Measurements from ENCODE around the gene FARP1.

Gene FARP1

DNA sequence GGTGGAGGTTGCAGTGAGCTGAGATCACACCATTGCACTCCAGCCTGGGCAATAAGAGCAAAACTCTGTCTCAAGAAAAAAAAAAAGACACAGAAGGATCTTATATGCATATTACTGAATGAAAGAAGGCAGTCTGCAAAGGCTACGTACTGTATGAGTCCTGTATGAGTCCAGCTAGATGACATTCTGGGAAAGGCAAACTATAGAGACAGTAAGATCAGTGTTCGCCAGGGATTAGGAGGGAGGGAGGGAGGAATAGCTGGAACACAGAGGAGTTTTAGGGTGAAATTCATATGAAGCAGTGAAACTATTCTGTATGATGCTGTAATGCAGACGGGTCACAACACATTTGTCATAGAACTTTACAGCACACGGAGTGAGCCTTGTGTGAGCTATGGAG lies 200.1 kb downstream of the FARP1 start:
- TF ChIP-seq, protein P1, sequence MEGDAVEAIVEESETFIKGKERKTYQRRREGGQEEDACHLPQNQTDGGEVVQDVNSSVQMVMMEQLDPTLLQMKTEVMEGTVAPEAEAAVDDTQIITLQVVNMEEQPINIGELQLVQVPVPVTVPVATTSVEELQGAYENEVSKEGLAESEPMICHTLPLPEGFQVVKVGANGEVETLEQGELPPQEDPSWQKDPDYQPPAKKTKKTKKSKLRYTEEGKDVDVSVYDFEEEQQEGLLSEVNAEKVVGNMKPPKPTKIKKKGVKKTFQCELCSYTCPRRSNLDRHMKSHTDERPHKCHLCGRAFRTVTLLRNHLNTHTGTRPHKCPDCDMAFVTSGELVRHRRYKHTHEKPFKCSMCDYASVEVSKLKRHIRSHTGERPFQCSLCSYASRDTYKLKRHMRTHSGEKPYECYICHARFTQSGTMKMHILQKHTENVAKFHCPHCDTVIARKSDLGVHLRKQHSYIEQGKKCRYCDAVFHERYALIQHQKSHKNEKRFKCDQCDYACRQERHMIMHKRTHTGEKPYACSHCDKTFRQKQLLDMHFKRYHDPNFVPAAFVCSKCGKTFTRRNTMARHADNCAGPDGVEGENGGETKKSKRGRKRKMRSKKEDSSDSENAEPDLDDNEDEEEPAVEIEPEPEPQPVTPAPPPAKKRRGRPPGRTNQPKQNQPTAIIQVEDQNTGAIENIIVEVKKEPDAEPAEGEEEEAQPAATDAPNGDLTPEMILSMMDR (conservative IDR thresholded peaks at IDR 0.05) = no peak
- no peak overlapping the region for H3K27ac ChIP-seq

DNA sequence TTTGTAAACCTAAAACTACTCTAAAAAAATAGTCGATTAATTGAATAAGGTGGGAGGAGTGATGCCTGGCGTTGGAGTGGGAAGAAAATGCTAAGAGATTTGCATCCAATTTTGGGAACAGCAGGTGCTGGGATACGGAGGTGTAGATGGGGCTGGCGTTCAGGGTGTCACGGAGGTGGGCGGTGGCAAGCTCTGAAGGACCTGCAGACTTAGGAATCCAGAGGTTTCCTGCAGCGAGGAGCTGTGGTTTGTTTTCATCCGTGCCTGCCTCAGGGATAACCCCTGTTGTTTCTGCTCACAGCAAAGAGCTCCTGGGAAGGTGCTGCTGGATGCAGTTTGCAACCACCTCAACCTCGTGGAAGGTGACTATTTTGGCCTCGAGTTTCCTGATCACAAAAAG lies 200.6 kb downstream of the FARP1 start:
- no peak overlapping the region for H3K27ac ChIP-seq
- TF ChIP-seq, protein P1 (conservative IDR thresholded peaks at IDR 0.05) = no peak

DNA sequence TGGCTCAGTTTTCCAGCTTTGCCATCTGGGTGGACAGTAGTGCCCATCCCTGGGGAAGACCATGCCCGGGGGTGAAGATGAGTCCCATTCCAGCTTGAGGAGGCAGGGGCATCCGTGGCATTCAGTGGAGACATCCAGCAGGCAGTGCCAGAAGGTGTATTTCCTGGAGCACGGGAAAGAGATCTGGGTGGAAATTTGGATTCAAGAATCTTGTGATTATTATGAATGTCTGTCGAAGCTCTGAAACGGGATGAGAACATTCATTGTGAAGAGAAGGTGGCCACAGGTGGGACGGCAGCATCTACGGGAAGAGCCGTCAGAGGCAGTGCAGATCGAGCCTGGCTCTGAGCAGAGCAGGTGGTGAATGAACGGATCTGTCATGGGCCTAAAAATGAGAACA lies 201.5 kb downstream of the FARP1 start:
- H3K27ac ChIP-seq = no peak overlapping the region
- TF ChIP-seq, protein P1 (conservative IDR thresholded peaks at IDR 0.05) = no peak

DNA sequence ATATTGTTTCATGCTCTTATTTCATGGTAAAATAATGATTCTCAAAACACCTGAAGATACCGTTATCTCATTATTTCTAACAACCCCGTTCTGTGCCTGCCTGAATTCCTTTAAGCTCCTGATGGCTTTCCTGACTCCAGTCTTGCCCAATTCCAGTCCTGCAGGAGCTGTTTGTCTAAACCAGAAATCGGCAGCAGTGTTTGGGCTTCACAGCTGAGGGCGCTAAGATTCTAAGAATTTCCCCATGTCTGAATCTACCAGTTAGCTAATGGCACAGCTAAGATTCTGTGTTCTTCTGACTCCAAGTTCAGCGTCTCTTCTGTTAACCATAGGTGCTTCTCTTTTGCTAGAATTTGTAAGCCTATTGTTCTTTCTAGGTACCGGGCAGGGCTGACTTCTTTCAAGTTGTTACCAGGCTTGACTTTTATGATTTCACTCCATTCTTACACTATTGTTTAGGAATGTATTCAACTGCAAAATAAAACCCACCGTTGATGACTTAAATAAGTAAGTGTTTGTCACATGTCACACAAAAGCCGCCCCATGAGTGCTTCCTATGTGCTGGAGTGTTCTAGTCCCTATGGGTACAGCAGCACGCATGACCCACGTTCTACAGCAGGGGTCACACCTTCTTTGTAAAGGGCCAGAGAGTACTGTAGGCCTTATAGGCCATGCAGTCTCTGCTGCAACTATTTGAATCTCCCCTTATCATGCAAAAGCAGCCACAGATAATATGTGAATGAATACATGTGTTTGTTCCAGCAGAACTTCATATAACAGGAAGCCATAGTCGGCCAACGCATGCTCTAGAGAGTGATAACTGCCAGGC lies 202.4 kb downstream of the FARP1 start:
- TF ChIP-seq, protein P1 (conservative IDR thresholded peaks at IDR 0.05) = no peak
- H3K27ac ChIP-seq = no peak overlapping the region

DNA sequence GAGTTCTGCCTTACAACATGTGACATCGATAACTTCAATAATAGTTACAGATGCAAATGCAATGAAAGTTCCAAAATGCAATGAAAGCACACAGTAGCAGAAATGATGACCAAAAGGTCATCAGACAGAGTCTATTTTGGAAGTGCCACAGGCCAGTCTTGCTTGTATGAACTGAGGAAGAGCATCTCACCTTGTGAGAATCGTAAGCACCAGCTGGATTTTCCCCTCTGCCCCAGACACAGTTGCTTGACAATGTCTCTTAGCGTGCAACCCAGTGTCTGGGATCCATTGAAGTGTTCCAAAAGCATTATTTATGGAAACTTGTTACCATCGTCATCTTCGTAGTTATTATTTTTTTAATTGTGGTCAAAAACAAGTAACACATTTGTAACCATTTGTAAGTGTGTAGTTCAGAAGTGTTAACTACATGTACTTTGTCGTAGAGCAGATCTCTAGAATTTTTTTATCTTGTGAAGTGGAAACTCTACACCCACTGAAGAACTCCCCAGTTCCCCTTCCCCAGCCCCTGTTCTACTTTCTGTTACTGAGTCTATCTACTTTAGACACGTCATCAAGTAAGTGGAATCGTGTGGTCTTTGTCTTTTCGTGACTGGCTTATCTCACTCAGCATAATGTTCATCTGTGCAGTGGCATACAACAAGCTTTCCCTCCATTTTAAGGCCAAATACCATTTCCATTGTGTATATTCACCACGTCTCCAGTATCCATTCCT lies 204.2 kb downstream of the FARP1 start:
- no peak overlapping the region for H3K27ac ChIP-seq
- TF ChIP-seq, protein P1 (conservative IDR thresholded peaks at IDR 0.05) = no peak

DNA sequence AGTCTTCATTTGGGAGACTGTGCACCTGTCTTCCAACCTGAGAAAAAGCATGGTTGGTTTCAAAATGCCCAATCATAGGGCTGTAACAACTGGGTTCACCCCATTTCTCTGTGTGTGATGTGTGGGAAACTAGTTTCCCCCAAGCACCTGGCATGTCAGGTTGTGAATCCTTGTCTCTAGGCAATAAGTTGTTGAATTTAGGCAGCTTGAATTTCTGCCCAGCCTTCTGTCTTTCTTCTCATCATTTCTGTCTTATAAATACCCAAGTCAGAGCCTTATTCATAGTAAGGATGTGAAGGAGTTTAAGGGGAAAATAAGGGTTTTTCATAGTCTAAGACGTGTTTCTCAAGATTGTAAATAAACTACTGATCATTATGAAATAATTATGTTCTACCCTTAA lies 204.9 kb downstream of the FARP1 start:
- TF ChIP-seq, protein P1 (conservative IDR thresholded peaks at IDR 0.05) = no peak
- H3K27ac ChIP-seq = no peak overlapping the region

DNA sequence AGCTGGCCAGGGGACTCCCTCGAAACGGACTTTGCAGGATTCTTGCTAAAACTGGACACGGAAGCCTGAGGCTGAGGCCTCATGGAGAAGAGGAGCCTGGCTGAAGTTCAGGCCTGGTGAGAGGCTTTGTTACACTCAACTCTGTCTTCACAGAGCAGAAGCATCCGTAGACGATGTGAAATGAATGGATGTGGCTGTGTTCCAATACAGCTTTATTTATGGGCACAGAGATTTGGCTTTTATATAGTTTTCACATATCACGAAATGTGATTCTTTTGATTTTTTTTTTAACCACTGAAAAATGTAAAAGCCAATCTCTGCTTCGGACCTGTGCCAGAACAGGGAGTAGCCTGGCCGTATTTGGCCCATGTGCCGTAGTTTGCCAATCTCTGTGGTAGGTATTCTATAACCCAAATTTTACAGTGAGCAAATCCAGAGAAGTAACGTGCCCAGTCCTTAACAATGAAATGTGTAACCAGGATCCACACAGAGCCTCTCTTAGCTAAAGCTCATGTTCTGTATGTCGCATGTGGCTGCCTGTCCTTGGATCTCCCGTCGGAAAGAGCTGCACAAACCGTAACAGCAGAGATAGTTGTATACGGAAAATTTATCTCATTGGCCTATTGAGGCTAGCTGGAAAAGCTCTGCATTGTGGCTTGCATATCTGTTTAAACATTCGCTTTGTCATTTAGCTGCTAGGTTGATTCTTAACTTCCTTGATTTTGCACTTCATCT lies 205.7 kb downstream of the FARP1 start:
- H3K27ac ChIP-seq = no peak overlapping the region
- TF ChIP-seq, protein P1 (conservative IDR thresholded peaks at IDR 0.05) = no peak
